Testis (tissue), 3 donors: ENCODE data around the gene TUBA3D. TPM values are rescaled to one million over a fixed set of nuclear protein-coding genes. Genes with fewer than 3 reads are reported as not detected.
"Not testable (repeated sequence)": the region's sequence is repeated elsewhere in the genome, so short reads cannot be mapped to it uniquely, and the experiment has no call there.

Experiments used
- DNase-seq: peaks from one replicate; pipeline ENCODE4 v3.0.0-alpha.2; 2019
- H3K27ac ChIP-seq, 2 donors: fragments of 200-600 bp; sonication (generic); one replicate each; pipeline ENCODE4 v1.5.1; 2019
- H3K27me3 ChIP-seq: fragments of 200-600 bp; sonication (generic); one replicate; pipeline ENCODE4 v1.5.1; 2019
- H3K36me3 ChIP-seq: fragments of 200-600 bp; sonication (generic); one replicate; pipeline ENCODE4 v1.5.1; 2017; ENCODE audit warnings: low read depth; ENCODE audit errors: missing control alignments
- H3K4me1 ChIP-seq: fragments of 200-600 bp; sonication (generic); one replicate; pipeline ENCODE4 v1.5.1; 2019
- H3K4me3 ChIP-seq, 2 donors: fragments of 200-600 bp; sonication (generic); one replicate each; pipeline ENCODE4 v1.5.1; 2017 to 2019
- H3K9me3 ChIP-seq: fragments of 200-600 bp; sonication (generic); one replicate; pipeline ENCODE4 v1.5.1; 2017
- POLR2A ChIP-seq: fragments of 450-650 bp; IDR thresholded peaks from one replicate; pipeline ENCODE4 v1.6.1; 2017; ENCODE audit warnings: antibody characterized with exemption, mild to moderate bottlenecking, moderate library complexity
- WGBS, 2 donors: methylation state at CpG; one replicate each; pipeline ENCODE4 v1.1.5; 2018; 5-methylcytosine and 5-hydroxymethylcytosine counted together
- intact Hi-C: fragments of 100-400 bp; cut with DNase I; formaldehyde crosslinking; loops from one replicate; pipeline ENCODE4 v1.15.1; 2023; ENCODE audit warnings: low total_unique reads
- polyA plus RNA-seq: library from polyadenylated mRNA; stranded (reverse); fragments of 350-450 nt; fragmentation: Illumina TruSeq; extraction: RNeasy Lipid Tissue Mini Kit (QIAGEN cat#74804); gene quantifications from one replicate; pipeline ENCODE4 v1.2.3, GENCODE V29; 2014; ENCODE audit warnings: low read depth, low replicate concordance; ENCODE audit not compliant: insufficient read depth
- total RNA-seq, 2 donors: library from RNA; depleted of rRNA; stranded (reverse); fragments of >200 nt; gene quantifications; one replicate each; pipeline ENCODE4 v1.2.3, GENCODE V29; 2016
- TF ChIP-seq, protein P1 (sequence below), 3 experiments: fragments of 450-650 bp in 2 of 3; fragments of 200-600 bp in 1 of 3; sonication (generic) in 1 of 3; IDR thresholded peaks; one replicate each; pipeline ENCODE4 v1.5.1; 2016 to 2019; ENCODE audit warnings: antibody characterized with exemption in 3 of 3, mild to moderate bottlenecking in 2 of 3, moderate library complexity in 1 of 3

TUBA3D gene
- total and polyA plus RNA-seq, 3 donors from 2014 or later: 238 to 516 (median 270) TPM

GRCh38 chr2:131478850-131479461 is 3.0 kb downstream of the TUBA3D start:
- H3K27ac ChIP-seq: peak overlapping the region in 1 of 2 donors; percentile 53
- H3K9me3 ChIP-seq, intact Hi-C loops, H3K27me3 ChIP-seq, H3K36me3 ChIP-seq, H3K4me1 ChIP-seq, H3K4me3 ChIP-seq: not testable (repeated sequence)
- WGBS, 2 donors: 29 to 48% methylated on average over 7 to 9 of the region's 9 CpGs
- DNase-seq: peak; percentile 49

DNA sequence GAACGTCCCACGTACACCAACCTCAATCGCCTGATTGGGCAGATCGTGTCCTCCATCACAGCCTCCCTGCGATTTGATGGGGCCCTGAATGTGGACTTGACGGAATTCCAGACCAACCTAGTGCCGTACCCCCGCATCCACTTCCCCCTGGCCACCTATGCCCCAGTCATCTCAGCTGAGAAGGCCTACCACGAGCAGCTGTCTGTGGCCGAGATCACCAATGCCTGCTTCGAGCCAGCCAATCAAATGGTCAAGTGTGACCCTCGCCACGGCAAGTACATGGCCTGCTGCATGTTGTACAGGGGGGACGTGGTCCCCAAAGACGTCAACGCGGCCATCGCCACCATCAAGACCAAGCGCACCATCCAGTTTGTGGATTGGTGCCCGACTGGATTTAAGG is 4.4 kb downstream of the TUBA3D start:
- H3K4me1 ChIP-seq, H3K27ac ChIP-seq, H3K36me3 ChIP-seq, intact Hi-C loops, H3K27me3 ChIP-seq, DNase-seq, H3K4me3 ChIP-seq, H3K9me3 ChIP-seq: not testable (repeated sequence)
- WGBS, 2 donors: 93 to 99% methylated on average over 3 to 20 of the region's 20 CpGs

DNA sequence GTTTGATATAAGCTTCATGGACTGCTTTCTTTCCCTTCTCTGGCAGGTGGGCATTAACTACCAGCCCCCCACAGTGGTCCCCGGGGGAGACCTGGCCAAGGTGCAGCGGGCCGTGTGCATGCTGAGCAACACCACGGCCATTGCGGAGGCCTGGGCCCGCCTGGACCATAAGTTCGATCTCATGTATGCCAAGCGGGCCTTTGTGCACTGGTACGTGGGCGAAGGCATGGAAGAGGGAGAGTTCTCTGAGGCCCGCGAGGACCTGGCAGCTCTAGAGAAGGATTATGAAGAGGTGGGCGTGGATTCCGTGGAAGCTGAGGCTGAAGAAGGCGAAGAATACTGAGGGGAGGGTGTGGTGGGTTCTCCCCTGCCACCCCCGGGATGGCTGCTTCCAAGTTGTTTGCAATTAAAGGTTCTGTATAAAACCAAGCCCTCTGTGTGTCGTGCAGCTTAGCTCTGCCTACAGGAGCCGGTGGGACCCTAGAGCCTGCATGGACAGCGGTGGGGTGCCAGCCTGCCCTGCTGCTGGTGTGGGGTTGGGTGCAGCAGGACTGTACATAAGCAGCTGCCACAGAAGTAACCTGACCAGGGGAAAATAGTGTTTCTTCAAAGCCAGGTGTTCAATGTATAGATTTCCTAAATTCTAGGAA is 6.7 kb downstream of the TUBA3D start:
- H3K27me3 ChIP-seq, H3K27ac ChIP-seq, H3K9me3 ChIP-seq, H3K36me3 ChIP-seq, H3K4me1 ChIP-seq, H3K4me3 ChIP-seq, intact Hi-C loops, DNase-seq: not testable (repeated sequence)
- 97 to 99% methylated on average over 19 of the region's 19 CpGs for WGBS, 2 donors

DNA sequence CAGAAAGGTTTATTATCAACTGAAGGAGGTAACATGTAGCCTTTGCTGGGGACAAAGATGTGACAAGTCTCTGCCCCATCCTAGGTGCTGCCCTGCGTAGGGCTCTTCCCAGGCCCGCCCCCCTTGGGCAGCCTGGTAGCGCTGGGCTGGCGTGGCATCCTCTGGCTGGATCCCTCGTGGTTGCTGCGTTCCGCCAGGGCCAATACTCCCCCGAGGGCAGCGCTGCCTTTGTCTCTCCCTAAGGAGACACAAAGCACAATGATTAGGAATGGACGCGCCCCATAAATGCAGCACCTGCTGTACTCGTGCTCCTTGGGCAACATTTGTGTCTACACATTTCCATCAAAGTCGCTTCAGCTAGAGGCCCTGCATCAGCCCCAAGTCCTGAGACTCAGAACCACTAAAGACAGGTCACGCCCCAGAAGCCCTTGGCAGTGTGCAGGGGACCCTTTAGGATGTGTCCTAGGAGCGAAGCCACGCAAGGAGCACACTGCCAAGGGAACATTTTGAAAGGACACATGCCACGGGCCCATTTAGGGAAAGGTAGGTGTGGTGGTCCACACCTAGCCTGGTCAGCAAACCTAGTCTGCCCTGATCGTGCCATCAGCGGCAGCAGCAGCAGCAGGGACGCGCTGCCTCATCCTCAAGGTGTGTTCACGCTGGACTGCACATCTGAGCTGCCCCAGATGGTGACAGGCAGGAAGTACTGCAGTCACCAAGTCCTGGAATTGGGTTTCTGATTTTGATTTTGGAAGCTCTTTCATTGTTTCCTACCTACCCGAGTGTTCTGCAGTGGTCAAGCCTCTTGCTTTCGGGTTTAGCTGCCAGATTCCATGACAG is 8.3 kb downstream of the TUBA3D start:
- H3K27ac ChIP-seq, H3K9me3 ChIP-seq, intact Hi-C loops, H3K27me3 ChIP-seq, H3K4me1 ChIP-seq, H3K36me3 ChIP-seq, DNase-seq, H3K4me3 ChIP-seq: not testable (repeated sequence)
- 91 to 95% methylated on average over 16 to 24 of the region's 24 CpGs for WGBS, 2 donors

DNA sequence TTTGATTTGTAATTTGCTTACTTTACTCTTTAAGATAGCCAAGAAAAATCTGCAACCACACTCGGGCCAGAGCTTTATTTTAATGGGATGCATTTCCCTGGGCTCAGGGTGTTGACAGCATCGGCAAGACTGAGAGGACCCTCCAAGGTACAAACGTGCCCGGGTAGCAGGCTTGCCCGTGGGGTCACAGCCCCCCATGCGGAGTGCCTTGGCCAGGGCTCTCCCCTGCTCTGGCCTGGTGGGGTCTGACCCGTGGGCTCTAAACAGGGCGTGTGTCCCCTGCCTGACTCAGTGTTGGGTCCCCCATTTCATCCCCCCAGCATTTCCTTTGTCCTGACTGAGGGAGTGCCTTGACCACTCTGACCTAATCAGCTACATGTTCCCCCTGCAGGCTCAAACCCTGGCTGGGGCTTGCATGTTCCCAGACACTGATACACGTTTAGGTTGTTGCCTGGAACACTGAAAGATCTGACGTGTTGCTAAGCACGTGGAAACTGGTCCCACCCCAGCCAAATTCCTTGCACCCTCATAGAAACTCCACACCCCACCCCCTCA is 9.1 kb downstream of the TUBA3D start:
- WGBS, 2 donors: 83 to 89% methylated on average over 7 to 11 of the region's 11 CpGs
- H3K36me3 ChIP-seq, H3K27ac ChIP-seq, intact Hi-C loops, DNase-seq, H3K4me1 ChIP-seq, H3K9me3 ChIP-seq, H3K27me3 ChIP-seq, H3K4me3 ChIP-seq: not testable (repeated sequence)

GRCh38 chr2:131486201-131486902 is 10.4 kb downstream of the TUBA3D start:
- H3K27ac ChIP-seq, H3K36me3 ChIP-seq, H3K9me3 ChIP-seq, H3K4me3 ChIP-seq, DNase-seq, H3K27me3 ChIP-seq, intact Hi-C loops, H3K4me1 ChIP-seq: not testable (repeated sequence)
- WGBS, 2 donors: 94 to 97% methylated on average over 11 to 14 of the region's 14 CpGs

GRCh38 chr2:131488306-131489205 is 12.6 kb downstream of the TUBA3D start:
- TF ChIP-seq, protein P1, sequence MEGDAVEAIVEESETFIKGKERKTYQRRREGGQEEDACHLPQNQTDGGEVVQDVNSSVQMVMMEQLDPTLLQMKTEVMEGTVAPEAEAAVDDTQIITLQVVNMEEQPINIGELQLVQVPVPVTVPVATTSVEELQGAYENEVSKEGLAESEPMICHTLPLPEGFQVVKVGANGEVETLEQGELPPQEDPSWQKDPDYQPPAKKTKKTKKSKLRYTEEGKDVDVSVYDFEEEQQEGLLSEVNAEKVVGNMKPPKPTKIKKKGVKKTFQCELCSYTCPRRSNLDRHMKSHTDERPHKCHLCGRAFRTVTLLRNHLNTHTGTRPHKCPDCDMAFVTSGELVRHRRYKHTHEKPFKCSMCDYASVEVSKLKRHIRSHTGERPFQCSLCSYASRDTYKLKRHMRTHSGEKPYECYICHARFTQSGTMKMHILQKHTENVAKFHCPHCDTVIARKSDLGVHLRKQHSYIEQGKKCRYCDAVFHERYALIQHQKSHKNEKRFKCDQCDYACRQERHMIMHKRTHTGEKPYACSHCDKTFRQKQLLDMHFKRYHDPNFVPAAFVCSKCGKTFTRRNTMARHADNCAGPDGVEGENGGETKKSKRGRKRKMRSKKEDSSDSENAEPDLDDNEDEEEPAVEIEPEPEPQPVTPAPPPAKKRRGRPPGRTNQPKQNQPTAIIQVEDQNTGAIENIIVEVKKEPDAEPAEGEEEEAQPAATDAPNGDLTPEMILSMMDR (IDR thresholded peaks at IDR 0.05): no peak
- TF ChIP-seq POLR2A: no peak
- intact Hi-C loops: no loop called here

GRCh38 chr2:131490616-131491468 is 14.9 kb downstream of the TUBA3D start:
- DNase-seq, H3K27me3 ChIP-seq, H3K36me3 ChIP-seq, intact Hi-C loops, H3K9me3 ChIP-seq: not testable (repeated sequence)
- H3K27ac ChIP-seq: peak overlapping the region in 1 of 2 donors; percentile 53
- peak overlapping the region; percentile 83 to 96 for H3K4me3 ChIP-seq
- WGBS, 2 donors: 32 to 50% methylated on average over 11 to 19 of the region's 20 CpGs
- peaks cover 14% of the 10 kb centered on the region for H3K4me1 ChIP-seq

More at GRCh38 chr2:131488306-131489205, 12.6 kb downstream of the TUBA3D start:
- DNase-seq: no peak
- no peaks in the 10 kb centered on the region for H3K36me3 ChIP-seq
- no peaks in the 10 kb centered on the region for H3K27me3 ChIP-seq
- H3K4me3 ChIP-seq: no peak overlapping the region
- H3K9me3 ChIP-seq: no peaks in the 10 kb centered on the region
- WGBS, 2 donors: 75 to 87% methylated on average over 10 to 14 of the region's 14 CpGs
- H3K27ac ChIP-seq: no peak overlapping the region
- peaks cover 8% of the 10 kb centered on the region for H3K4me1 ChIP-seq

DNA sequence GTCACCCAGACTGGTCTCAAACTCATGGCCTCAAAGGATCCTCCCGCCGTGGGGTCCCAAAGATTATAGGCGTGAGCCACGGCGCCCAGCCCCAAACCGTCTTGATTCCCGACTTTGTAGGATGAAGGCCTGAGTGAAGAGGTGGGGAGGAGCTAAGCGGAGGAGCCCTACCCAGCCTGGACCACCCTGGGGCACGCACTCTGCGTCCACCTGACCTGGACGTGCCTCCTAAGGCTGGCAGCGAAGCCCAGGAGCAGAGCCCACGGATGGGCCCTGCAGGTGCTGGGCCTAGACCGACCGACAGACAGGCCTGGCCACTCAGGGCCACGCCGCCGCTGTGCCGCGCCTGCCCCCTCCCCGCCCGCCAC is 15.5 kb downstream of the TUBA3D start:
- H3K9me3 ChIP-seq, DNase-seq, H3K36me3 ChIP-seq, H3K27me3 ChIP-seq, intact Hi-C loops: not testable (repeated sequence)
- 18 to 38% methylated on average over 7 to 13 of the region's 22 CpGs for WGBS, 2 donors
- Histone ChIP-seq H3K4me1 (peaks cover 14% of the 10 kb centered on the region), H3K27ac (peak overlapping the region in 1 of 2 donors; percentile 53), H3K4me3 (peak overlapping the region; percentile 83 to 96)
